Activated CD4-positive, alpha-beta T cell treated with anti-CD3 and anti-CD28 coated beads, Interleukin-2, Interleukin-4, amounts not matched to agents 100 ng/mL and 50 ng/mL, durations not matched to agents 16 hours and 8 hours (primary cell): ENCODE data around the gene RAPGEF6.
A peak's percentile ranks its signal among the peaks of the same experiment; 100 is the strongest.

Experiments
- DNase-seq: peaks from one replicate; pipeline ENCODE4 v3.0.0-alpha.2; 2020; ENCODE audit warnings: low spot score

Gene RAPGEF6

DNA sequence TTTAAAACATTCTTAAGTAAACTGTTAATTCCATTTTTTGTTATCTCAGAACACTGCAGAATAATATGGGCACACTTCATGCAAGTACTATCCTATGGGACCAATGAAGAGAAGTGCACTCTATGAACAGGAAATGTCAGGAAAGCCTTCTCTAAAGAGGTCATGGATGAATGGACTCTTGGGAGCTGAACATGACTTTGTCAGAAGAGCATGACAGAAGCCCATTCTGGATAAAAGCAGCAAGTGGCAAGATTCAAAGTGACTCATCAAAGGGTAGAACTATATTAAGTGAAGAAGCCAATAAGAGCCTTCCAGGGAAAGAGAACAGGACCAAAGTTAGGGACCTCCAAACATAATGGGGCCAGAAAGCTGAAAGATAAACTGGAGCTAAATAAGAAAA is 94.0 kb downstream of the RAPGEF6 start:
- DNase-seq, result no peak

DNA sequence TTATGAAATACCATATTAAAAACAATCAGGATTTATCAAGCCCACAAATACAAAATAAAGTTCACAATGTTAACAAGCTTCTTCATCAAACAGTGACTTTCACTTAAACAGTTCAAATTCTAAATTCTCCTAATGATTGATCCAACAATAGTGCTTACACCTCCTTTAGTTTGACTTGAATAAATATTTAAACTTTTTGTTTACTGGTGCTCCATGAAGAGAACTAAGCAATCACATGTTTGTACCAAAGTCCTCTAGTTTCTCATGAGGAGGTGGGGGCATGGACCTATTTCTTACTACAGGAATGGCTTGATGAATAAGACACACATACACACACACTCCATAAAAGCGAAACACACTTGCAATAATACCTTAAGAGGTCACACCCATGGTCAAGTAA is 95.8 kb downstream of the RAPGEF6 start:
- no peak for DNase-seq

DNA sequence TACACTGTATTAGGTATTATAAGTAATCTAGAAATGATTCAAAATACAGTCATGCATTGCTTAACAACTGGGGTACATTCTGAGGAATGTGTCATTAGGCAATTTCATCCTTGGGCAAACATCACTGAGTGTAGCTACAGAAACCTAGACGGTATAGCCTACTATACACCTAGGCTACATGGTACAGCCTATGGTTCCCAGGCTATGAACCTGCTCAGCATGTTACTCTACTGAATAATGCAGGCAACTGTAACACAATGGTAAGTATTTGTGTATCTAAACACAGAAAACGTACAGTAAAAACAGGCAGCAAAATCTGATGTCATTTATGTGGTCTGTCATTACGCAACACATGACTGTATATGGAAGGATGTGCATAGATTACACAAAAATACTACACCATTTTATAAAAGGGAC is 96.8 kb downstream of the RAPGEF6 start:
- DNase-seq, result peak; percentile 57

DNA sequence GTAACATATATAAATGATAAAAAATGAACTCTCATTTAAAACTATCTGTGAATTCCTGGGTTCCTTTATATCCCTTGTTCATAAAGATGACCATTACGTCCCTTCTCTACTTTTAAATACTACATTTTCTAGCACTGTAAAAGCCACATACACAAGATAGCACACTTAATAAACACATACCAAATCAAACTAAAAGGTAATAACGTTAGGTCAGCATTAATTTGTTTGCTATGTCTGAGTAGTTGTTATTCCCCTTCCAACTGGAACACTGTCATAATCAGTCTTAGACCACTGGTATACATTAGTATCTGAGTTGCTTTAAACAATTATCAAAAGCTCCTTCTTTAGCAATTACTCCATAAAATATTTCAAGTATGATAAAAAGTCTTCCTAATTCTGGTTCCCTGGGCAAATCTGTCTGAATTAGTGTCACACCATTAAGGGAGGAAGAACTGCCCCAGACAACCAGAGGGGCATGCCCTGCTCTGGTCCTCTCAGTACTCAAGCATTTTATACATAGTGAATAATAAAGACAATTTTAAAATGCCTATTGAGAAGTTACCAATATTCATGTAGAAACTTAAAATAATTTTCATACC is 98.1 kb downstream of the RAPGEF6 start:
- DNase-seq, result no peak

DNA sequence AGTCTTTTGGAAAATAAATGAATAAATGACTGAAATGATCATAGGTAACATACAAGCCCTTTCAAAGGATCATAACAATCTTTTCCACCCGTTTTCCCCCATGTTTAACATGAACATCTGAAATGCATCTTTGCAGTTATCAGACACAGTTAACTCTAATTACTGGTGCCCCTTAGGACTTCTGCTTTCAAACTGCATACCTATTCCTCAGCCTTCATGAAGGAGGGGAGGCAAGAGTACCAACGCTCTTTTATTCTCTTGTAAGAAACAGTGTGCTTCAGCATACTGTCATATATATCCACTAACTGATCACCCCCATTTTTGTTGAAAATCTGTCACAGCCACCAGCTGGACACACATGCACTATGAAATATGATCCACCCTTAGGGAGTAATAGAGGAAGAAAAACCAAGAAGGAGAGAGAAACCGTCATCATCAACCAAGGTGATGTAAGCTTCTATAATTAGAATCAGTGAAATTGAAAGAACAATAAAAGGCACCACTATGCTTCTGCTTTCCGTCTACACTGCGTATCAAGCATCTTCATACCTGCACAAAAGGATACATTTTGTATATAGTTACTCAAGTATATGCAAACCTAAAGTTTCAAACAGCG is 98.7 kb downstream of the RAPGEF6 start:
- peak; percentile 28 for DNase-seq

DNA sequence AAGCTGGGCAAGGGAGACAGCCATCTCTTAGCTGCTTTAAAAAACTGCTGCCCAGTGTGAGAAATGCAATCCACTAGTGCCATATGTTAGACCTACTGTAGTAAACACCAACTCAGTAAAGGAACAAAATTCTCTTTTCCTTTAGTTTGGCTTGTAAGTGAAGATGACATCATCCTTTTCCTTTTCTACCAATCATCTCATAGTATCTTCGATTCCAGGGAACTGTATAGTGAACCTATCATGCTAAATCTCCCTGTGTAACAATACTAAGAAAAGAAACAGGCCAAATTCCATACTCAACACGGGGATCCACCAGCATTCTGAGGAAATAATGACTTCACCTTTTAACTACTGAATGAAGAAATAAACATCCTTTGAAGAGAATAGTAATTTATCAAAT is 100.1 kb downstream of the RAPGEF6 start:
- no peak for DNase-seq

DNA sequence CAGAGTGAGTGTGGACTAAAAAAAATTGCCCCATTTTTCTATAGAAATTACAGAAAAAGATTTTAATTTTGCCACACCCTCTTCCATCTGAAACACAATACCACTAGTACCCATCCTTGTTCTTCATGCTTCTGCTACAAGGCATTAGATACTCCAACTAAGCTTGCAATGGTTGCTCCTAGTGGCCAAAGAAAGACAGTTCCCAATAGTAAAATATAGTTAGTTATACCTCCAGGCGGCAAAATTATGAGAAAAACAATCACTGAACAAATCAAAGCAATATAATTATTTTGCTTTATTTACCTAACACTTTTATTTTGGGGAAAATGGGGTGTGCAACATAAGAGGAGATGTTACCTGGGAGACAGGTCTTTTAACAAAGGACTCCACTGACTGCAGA is 101.2 kb downstream of the RAPGEF6 start:
- no peak for DNase-seq

DNA sequence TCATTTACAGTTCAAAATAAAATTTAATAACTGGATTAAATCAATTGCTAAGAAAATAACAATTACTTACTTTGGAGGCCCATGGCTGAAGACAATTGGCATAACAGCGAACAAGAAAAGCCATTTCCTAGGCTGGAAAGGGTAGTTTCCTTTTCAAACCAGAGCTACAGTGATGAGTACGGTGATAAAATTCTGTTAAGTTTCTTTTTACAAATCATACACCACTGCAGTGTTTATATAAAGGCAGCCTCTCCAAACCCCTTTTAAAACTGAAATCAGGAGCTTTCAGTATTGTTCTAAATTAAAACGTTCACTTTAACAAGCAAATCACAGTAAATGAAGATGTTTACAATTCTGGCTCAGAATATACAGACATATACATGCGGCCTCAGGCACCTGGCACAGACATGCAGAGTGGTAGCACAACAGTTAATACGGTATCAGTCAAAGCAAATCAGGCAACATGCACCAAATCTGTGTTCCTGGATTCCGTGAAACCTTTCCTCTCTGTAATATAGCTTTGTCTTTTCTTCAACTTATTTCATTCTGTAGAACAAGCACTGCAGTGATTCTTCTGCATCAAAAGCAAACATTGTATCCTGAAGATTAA is 102.9 kb downstream of the RAPGEF6 start:
- DNase-seq, result peak; percentile 41

DNA sequence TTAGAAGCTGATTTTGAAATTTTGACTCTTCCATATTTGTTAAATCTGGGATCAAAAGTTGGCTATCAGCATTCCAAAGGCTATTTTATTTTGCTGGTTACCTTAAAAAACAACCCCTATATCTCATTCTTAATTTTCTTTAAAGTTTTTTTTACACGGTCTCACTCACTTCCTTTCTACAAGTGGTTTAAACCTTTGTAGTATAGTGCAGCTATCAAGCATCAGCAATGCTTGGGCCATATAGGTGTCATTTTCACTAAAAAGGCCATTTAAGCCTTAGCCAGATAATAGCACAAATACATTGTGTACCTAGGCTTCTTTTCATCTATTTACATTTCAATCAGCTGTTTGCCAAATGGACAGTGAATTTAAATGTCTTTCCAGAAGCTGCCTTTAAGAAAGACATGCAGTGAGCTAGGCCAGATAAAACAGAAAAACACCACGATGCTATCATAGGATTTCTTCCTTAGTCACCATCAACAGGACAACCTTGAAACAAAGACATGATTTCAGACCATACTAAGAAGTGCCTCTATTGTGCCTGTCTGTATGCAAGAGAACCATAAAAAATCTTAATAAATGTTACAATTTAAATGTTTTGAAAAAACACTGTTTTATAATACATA is 104.2 kb downstream of the RAPGEF6 start:
- no peak for DNase-seq

DNA sequence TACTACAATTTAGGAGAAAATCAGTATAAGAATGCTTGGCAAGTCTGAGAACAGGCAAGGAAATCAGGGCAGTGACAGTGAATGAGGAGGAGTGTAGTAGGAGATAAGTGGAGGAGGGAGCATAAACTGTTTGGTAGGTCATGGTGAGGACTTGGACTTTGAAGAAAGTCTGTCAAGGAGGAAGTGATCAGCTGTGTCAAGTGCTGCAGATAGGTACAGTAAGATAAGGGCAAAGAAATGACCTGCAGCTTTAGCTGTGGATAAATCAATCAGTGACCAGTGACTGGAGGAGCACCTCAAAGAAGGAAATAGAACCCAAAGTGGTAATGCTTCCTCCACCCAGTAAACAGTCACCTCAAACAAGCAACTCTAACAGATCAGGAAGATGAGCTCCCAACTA is 106.3 kb downstream of the RAPGEF6 start:
- DNase-seq, result no peak

DNA sequence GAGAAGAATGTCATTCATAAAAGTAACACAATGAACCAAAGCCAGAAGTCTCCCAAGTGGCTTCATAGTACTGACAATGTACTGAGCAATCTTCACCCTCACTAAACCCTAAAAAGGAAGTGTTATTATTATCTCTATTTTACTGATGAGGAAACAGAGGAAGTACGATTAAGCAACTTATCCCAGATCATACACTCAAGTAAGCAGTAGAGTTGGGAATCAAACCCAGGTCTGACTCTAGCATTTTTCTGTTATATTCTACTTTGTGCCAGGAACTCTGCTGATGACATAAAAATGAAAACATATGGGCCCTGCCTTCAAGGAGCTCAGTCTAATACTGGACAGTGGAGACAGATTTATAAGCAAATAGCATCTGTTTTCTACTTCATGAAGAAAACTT is 109.2 kb downstream of the RAPGEF6 start:
- no peak for DNase-seq

DNA sequence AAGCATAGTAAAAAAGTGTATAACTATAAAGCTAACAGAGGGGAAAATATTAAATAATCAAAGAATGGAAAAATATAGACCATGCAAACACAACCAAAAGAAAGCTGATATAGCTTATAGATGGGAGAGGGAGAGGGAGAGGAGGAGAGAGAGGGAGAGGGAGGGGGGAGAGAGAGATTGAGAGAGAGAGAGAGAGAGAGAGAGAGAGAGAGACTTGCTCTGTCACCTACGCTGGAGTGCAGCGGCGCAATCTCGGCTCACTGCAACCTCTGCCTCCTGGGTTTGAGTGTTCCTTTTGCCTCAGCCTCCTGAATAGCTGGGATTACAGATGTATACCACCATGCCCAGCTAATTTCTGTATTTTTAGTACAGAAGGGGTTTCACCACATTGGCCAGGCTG is 110.6 kb downstream of the RAPGEF6 start:
- no peak for DNase-seq

DNA sequence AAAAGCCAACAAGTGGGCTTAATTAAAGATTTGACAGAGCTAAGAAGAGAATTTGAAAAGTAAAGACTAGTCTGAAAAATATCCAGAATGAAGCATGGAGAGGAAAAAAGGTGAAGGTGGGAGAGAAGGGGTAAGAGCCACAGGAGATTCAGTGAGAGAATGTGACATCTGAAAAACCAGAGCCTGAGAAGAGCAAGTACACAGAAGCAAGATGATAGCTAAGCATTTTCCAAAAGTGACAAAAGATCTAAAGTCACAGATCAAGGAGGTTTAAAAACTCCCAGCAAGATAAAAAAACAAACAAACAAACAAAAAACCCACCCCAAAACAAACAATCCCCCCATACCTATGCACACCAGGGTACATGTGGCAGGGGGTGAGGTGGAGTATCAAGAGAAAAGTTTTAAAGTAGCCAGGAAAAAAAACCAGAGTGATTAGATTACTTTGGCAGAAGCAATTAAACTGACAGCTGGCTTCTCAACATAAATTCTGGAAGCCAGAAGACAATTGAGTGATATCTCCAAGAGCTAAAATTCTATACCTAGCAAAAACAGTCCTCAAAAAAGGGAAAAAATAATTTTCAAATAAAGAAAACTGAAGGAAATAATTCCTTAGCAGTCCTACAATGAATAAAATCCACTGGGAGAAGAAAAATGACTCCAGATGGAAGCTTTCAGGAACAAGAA is 111.4 kb downstream of the RAPGEF6 start:
- no peak for DNase-seq

DNA sequence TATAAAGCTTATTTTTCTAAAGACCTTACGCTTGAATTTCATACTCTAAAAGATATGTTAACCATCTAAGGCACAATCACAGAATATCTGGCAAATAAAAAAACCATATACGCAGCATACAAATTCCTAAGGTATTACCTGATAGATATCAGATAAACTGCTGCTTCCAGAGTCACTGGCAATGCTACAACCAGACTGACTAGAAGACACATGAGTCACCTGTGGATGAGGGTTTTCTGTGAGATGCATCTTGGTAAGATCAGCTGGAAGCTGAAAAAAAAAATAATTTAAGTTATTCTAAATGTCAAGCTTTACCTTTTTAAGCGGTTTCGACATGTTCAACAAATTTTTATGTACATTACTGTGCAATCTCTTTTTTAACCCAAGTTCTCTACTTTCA is 113.8 kb downstream of the RAPGEF6 start:
- DNase-seq, result no peak

DNA sequence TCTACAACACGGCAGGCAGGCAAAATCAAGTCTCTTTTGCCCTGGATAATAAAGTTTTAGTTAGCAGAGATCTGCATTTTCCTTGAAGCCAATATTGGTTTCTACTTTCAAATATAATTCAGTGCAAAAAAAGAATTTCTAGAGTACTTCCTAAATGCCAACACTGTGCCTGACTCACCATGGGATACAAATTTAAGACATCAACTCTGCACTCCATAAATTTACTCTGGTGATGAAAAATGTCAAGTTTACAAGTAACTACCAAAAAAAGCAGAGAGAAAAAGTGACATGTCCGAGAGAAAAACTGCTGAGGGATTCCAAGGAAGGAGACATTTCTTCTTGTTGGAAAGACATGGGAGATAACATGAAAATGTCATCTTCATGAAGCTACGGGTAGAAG is 119.7 kb downstream of the RAPGEF6 start:
- no peak for DNase-seq

DNA sequence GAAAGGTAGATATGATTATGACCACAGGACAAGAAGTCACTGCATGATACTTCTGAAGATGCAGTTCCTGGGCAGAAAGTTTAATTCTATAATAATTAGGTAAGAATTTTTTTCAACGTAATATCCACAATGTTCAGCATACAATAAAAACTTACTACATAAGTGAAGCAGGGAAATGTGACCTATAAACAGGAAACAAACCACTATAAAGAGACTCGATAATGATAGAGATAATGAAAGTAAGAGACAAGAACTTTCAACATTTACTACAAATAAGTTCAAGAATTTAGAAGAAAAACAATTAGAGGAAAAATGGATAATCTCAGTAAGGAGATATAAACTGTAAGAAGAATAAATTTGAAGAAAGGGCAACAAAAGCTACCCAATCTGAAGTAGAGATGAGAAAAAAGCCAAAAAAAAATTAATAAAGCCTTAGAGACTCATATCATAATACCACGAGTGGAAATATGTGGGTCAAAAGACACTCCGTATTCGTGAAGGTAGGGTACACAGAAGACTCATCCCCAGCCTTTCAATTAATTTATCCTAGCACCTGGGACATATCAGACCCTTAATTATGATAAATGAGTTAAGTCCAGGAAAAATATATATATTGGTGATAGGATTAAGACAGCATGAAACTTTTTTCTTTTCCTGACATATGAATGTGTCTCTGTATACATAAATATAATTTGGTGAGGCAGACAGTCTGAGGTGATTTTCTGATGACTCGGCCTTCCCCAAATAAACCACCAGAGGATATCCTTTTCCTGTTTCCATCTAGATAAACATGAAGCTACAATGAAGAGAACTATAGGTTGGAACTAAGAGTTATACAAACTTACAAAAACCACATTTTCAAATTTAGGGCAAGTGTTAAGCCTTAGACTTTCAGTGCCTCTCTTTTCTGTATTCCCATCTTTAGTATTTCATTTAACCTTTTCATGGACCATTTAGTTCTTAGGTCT is 120.4 kb downstream of the RAPGEF6 start:
- DNase-seq, result peak; percentile 55

DNA sequence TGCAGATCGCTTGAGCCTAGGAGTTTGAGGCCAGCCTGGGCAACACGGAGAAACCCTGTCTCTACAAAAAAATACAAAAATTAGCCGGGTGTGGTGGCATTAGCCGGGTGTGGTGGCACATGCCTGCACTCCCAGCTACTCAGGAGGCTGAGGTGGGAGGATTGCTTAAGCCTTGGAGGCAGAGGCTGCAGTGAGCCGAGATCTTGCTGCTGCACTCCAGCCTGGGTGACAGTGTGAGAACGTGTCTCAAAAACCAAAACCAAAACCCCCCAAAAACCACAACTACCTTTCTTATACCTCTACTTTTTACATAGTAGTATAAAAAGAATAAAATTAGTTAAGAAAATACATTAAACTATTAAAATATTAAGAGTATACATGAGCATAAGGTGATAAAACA is 121.2 kb downstream of the RAPGEF6 start:
- no peak for DNase-seq

DNA sequence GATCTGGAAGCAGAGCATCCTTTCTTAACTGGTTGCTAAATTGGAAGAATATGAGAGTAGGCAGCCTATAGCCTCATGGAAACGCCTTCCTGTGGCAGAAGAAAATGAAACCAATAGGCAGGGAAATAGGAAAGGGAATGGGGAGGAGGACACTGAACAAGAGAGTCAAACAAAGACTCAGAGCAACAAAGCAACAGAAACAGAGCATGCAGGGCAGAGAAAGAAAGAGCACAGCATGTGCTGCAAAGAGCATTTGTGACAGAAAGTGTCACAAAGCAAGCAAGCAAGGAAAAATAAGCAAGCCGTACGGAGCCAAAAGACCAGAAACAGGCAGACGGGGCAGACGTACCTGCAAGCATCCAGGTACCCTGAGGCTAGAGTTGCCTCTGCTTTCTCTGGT is 123.1 kb downstream of the RAPGEF6 start:
- no peak for DNase-seq

DNA sequence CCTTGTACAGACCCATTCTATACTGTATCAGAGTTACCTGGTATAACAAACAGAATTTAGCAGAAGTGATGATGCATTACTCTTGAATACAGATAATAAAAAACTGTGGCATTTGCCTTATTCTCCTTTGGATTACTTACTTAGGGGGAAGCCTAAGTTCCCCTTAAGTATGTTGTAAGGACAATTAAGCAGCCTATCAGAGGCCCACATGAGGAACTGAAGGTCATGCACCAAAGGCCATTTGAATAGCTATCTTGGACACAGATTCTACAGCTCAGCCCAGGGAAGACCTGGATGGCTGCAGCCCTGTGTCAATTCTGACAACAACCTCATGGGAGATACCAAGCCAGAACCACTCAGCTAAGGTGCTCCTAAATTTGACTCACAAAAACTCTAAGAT is 125.2 kb downstream of the RAPGEF6 start:
- DNase-seq, result no peak

DNA sequence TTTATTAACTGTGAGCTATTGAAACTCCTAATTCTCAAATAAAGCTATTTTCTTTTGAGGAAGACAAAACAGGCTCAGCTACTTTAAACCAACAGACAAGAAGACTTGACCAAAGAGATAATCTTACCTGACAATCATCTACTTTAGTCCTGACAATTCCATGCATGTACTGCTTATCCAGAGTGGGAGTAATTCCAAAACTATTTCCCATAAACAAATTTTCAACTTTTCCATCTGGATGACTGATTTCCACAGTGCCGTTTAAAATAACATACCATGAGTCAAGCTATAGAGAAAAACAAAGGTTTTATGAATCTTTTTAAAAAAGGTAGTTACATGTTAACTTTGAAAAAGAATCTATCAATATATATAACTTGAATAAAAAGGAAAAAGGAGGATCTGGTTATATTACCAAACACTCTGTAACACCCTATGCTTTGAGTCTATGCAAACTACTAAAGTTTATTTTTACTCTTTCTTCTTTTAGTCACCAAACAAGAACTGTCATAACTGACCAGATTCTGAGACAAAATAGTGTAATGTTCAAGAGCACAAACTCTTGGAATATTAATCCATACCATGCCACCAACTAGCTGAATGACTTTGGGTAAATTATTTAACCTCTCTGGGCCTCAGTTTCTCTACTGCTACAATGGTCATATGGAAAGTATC is 129.7 kb downstream of the RAPGEF6 start:
- DNase-seq, result no peak

DNA sequence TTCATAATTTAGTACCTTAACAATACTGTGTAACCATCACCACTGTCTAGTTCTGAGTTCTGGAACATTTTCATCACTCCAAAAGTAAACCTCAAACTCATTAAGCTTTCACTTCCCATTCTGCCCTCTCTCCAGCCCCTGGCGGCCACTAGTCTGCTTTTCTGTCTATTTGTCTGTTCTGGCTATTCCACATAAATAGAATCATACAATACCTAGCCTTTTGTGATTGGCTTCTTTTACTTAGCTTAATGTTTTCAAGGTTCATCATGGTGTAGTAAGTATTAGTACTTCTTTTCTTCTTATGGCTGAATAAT is 138.7 kb downstream of the RAPGEF6 start:
- no peak for DNase-seq
